Endothelial cell of hepatic sinusoid (primary cell): ENCODE results near the gene SCML1.
"Not testable (repeated sequence)": the region's sequence is repeated elsewhere in the genome, so short reads cannot be mapped to it uniquely, and the experiment has no call there.

Source experiments
- in situ Hi-C: cut with HindIII; loops from 2 replicates; pipeline ENCODE4 v1.10.0; 2017; ENCODE audit warnings: low sequenced_read_pairs

Gene SCML1

DNA sequence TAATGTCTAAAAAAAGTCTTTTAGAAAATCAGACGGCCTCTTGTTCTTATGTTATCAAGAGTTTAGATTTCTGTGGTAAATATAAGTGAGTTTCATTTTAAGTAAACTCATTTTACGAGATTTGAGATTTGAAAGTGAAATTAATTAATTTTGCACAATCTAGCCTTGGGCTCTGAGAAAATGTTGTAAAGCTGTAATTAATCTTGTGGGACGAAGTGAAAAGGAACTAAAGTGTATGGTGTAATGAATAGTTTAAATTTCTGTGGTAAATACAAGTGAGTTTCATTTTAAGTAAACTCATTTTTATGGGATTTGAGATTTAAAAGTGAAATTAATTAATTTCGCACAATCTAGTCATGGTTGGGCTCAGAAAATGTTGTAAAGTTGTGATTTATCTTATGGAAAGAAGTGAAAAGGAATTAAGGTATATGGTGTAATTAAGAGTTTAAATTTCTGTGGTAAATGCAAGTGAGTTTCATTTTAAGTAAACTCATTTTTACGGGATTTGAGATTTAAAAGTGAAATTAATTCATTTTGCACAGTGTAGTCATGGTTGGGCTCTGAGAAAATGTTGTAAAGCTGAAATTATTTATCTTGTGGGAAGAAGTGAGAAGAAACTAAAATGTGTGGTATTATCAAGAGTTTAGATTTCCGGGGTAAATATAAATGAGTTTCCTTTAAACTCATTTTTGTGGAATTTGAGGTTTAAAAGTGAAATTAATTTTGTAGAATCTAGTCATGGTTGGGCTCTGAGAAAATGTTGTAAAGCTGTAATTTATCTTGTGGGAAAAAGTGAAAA lies 1.6 kb downstream of the SCML1 start:
- in situ Hi-C loops = no loop called here

DNA sequence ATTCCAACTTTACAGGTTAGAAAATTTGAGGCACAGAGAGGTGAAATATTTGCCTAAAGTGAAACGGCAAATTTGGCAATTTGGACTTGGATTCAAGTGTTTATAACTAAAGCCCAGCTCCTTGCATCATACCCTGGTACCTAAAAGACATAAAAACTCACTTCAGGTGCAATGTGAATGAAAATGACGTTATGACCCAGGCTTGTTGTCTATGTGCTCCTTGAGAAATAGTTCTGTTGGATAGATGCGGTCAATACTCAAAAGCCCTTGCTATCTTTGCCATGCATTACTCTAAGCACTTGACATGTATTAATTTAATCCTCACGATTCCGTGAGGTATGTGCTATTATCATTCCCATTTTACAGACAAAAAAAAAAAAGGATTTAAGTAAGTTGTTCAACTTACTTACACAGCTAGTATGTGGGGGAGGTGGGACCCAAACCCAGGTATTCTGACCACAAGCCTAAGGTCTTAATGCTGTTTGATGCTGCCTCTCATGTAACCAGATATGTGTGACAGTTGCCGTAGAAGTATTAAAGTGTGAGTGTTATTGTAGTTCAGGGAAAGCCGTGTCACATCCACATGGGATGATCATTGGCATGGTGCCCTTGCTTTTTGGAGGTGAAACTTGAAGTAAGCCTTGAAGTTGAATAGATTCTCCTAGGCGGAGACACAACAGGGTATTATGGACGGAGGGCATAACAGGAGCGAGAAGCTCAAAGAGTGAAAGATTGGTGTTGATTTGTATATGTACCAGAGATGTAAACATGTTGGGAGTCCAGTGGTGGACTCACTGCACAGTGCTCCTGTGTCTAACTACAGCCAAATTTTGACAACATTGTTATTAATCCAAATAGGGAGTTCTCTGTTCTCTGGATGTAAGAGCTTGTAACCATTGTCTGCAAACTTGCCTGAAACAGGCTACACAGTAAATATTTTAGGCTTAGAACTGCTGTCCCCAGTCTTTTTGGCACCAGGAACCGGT lies 3.1 kb downstream of the SCML1 start:
- in situ Hi-C loops = no loop called here

DNA sequence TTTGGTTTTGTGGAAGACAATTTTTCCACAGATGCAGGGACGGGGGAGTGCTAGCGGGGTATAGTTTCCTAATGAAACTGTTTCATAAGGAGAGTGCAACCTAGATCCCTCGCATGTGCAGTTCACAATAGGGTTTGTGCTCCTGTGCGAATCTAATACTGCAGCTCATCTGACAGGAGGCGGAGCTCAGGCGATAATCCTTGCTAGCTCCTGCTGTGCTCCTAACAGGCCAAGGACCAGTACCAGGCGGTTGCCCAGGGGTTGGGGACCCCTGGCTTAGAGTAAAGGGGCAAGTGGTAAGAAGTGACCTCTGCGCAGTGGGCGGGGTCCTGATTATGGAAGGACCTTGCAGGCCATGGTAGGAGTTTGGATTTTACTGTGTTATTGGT lies 3.8 kb downstream of the SCML1 start:
- in situ Hi-C loops = no loop called here

DNA sequence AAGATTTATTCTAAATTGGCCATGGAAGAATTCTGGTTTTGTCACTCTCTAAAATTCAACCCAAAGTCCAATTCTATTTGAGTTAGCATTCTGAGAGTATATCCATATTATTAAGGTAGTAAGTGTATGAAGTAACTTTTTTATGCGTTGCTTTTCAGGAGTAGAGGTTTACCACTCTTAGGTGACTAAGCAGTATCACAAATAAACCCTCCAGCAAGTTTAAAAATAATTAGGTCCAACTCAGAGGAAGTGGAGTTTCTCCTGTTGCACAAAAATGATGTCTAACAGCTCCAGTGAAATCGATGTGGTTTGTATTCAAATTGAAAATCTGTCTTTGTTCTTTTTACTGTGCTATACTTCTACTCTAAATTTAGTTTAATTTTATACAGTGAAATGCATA lies 6.6 kb downstream of the SCML1 start:
- in situ Hi-C loops = no loop called here

DNA sequence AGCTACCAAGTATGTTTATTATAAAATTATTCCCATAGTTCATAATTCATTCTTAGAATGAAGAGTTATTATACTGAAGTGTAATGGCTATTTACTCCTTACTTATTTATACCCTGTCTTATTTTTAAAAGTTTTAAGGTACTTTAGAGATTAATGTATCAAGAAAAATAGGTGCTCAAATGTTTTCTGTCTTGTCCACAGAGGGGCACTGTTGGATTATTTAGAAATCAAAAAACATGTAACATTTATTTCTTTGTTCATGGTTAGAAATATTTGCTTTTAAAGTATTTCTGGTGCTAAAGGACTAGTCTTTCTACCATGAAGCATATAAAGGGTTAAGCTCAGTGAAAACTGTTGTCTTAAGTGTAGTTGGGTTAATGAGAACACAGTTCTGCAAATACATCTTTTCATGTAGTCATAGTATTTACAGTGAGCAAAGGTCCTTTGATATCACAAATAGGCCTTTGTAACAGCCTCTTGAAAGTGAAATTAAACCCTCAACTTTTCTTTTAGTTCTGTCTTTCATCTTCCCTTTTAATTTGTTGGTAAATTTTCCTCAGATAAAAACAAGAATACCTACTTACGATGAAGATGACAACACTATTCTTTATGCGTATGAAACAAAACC lies 7.7 kb downstream of the SCML1 start:
- in situ Hi-C loops = no loop called here

DNA sequence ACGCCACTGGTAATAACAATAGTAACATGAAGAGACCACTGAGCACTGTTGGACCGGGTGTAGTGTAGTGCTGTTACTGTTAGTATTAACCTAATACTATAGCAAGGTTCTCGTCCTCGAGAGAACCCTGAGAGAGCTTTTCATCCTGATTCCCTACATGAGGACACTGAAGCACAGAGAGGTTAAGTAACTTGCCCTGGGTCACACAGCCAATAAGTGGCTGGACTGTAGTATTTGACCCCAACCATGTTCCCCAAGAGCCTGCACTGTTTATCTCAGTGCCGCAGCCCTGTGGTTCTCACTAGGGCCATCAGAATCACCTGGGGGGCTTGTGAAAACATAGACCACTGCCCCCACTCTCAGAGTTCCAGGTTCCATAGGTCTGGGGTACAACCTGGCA lies 10.4 kb downstream of the SCML1 start:
- in situ Hi-C loops = no loop called here

DNA sequence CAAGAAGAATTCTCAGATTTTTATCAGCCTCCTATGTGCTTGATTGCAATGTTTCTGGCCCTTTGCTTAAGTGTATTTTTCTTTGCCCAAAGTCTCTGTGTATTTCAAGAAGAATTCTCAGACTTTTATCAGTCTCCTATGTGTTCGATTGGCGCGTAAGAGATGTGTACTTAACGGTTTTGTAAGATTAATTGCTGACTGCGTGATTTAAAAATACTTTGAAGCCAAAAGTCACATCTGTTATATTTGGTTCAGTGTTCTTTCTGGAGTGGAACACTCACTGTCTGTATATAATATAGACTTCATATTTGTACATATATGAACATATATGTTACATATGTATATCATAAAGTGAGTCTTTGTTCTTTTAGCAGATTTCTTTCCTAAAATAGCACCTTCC lies 11.4 kb downstream of the SCML1 start:
- in situ Hi-C loops = no loop called here

DNA sequence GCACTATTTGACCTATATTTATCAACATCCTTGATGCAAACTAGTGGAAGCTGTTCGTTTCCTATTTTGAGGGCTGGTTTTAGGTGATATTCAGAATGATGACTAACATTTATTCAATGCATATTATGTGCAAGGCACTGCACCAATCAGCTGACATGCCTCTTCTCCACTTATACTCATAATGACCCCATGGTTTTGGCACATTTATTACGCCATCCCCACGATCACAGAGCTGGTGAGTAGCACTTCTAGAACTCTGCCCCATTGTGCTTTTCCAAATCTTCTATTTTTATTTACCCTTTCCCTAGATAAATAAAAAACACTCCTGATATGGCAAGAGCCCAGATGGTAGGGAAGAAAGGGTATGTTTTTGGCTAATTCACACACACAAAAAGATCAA lies 13.1 kb downstream of the SCML1 start:
- in situ Hi-C loops = no loop called here

DNA sequence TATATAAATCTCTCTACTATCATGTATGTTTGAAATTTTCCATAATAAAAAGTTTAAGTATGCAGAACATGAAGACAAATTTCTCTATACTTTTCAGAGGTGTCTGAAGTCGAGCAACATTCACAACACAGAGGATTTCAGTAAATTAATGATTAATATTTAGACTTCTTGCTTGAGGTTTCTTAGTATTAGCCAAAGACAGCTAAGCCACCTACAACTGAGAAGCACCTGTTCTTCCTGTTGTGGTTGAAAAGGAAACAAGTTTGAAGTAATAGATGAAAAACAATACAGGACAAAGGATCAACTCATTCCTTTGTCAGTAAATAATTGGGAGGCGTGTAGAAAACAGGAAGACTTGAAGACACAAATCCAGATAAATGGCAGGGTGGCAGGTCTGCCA lies 21.1 kb downstream of the SCML1 start:
- in situ Hi-C loops = no loop called here

DNA sequence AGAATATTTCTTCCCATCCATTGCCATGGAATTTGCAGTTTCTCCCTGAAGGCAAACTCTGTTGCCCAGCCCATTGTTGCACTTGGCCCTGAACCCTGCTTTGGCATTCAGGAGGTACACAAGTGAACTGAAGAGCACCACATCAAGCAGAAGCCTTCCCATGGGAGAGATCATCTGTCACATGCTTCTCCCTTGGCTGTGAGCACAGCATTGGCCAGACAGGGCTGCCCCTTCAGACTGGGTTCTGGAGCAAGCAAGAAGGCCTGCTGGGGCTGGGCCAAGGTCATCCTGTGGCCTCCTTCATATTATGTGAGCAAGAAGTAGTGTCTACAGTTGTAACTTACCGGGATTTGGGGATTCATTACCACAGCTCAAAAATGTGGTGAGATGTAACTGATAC lies 22.7 kb downstream of the SCML1 start:
- in situ Hi-C loops = no loop called here

DNA sequence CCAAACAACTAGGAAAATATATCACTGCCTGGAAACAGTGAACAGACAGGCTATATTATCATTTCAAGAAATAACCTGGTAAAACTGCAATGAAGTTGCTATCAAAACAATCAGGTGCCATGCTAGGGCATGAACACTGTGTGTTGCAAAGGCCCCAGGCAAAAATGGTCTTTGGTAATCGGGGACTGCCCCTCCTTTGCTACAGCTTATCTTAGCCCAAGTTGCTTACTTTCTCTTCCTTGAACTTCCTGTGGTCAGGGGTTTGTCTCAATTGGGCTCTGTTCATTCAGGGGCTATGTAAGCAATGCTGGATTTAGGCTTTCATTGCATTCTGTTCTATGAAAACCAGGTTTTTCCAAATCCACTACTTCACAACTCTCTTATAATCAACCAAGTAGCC lies 30.4 kb downstream of the SCML1 start:
- in situ Hi-C loops = no loop called here

DNA sequence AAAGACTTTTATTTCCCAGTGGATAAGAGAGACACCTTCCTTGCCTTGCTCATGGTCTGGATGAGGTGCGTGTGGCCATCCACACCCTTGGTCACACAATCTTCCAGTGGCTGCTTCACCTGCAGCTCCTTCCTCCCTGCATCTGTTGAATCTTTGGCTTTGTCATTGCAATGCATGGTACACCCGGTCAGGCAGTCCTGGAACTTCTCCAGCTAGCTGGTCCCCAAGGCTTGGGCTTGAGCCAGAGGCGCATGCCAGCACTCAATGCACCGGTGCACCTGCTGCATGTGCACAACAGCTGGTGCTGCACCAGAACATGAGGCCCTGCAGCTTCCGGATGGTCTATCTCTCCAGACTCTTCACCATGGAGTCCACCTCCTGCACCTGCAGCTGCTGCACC lies 31.7 kb downstream of the SCML1 start:
- in situ Hi-C loops = no loop called here

DNA sequence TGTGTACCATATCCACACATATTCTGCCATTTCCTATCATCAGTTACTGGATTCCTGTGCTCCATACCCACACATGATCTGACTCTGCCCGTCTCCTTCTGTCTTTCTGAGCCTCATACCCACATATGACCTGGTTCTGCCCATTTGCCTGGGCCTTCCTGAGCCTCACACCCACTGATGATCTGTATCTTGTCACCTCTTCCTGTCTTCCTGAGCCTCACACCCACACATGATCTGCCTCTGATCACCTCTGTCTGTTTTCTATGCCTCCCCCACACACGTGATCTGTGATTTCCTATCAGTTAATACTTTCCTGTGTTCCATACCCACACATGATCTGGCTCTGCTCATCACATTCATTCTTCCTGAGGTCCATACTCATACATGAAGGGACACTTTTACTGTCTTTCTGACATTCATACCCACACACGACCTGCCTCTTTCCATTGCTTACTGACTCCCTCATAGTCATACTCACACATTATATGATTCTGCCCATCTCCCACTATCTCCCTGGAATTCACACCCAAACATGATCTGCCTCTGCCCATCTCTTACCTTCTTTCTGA lies 32.5 kb downstream of the SCML1 start:
- in situ Hi-C loops = no loop called here

DNA sequence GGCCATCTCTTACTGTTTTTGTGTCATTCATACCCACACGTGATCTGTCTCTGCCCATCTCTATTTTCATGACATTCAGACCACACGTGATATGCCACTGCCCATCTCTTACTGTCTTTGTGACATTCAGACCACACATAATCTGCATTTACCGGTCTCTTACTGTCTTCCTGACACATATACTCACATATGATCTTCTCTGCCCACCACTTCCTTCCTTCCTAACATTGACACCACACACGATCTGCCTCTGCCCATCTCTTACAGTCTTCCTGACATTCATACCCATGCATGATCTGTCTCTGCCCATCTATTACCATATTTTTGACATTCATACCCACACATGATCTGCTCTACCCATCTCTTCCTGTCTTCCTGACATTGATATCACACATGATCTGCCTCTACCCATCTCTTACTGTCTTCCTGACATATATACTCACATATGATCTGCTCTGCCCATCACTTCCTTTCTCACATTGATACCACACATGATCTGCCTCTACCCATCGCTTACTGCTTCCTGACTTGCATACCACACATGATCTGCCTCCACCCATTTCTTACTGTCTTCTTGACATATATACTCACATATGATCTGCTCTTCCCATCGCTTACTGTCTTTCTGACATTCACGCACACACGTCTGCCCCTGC lies 36.1 kb downstream of the SCML1 start:
- in situ Hi-C loops = no loop called here

DNA sequence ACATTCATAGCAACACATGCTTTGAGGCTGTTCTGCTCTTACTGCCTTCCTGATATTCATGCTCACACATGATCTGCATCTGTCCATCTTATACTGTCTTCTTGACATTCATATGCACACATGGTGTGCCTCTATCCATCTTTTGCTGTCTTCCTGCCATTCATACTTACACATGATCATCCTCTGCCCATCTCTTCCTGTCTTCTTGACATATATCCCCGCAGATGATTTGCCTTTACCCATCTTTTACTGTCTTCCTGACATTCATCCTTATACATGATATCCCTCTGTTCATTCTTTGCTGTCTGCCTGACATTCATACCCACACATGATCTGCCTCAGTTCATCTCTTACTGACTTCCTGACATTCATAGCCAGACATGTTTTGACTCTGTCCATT lies 36.8 kb downstream of the SCML1 start:
- in situ Hi-C loops = no loop called here

DNA sequence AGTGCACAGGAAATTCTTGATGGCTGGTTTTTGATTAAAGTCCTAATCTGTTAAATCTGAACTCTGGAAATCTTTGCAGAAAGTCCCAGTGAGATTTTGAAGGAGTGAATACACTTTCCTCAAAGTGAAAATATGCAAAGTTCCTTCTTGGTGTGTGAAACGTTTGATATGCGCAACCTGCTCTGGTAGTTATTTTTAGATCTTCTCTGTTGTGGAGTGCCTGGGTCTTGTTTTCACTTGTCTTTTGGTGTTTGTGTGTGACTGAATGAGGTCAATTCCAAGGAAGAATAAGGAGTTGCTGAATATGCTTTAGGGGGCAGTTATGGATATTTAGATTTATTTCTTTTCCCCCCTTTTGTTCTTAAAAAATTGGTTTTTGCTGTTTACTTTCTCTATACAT lies 41.7 kb downstream of the SCML1 start:
- in situ Hi-C loops = no loop called here

DNA sequence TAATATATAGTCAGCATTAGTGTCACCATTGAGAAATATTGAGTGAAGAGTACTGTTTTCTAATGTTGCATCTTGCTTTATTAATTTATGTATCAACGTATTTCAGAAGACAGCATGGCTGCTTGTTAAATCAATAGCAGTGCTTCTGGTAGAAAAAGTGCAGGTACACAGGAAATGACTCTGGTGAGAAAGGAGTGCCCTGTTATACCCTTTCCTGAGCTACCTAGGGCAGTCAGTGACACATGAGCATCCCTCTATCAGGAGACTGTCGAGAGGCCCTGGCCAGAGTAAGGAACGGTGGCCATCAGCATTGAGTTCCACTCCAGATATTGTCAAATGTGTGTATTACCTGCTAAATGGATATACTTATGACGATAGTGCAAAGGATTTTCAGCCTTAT lies 42.1 kb downstream of the SCML1 start:
- in situ Hi-C loops = no loop called here

DNA sequence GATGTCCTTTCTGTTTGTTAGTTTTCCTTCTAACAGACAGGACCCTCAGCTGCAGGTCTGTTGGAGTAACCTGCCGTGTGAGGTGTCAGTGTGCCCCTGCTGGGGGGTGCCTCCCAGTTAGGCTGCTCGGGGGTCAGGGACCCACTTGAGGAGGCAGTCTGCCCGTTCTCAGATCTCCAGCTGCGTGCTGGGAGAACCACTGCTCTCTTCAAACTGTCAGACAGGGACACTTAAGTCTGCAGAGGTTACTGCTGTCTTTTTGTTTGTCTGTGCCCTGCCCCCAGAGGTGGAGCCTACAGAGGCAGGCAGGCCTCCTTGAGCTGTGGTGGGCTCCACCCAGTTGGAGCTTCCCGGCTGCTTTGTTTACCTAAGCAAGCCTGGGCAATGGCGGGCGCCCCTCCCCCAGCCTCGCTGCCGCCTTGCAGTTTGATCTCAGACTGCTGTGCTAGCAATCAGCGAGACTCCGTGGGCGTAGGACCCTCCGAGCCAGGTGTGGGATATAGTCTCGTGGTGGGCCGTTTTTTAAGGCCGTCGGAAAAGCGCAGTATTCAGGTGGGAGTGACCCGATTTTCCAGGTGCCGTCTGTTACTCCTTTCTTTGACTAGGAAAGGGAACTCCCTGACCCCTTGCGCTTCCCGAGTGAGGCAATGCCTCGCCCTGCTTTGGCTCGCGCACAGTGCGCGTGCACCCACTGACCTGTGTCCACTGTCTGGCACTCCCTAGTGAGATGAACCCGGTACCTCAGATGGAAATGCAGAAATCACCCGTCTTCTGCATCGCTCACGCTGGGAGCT lies 49.5 kb downstream of the SCML1 start:
- in situ Hi-C loops = not testable (repeated sequence)

DNA sequence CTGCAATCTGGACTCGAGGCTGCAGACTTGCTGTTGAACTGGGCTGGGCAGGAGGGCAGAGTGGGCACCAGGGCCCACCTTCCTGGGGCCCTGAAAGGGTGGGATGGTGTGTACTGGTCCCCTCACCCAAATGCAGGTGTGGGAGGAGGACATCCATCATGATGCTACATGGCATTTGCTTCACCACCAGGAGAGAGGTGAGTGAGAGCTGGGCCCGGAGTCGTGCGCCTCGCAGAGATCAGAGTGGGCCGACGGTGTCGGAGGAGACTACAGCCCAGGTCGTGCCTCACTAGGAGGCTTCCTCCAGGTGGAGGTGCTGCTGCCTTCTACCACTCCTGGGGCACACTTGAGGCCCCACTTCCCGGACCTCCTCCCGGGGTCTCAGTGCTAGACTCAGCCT lies 50.3 kb downstream of the SCML1 start:
- in situ Hi-C loops = no loop called here

DNA sequence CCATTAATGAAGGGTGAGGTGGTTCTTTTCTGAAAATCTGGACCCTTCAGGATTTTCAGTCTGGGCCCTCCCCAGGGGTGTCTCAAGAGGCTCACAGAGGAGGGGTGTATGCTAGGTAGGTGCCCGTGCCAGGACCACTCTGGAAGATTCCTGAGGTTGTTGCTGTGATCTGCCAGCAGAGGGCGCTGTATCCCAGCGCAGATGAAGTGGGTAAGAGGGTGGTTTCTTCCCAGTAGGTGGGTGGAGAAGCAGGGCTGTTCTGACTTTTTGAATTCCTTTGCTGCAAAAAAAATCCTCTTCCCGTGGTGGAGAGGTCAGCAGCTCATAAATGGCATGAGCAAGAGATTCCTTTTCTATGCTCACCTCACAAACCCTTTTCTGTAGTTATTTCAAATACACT lies 51.1 kb downstream of the SCML1 start:
- in situ Hi-C loops = no loop called here
